Fibroblast of villous mesenchyme (primary cell): Measurements from ENCODE around the gene BANF2. TPM values are rescaled to one million over a fixed set of nuclear protein-coding genes. Genes with fewer than 3 reads are reported as not detected.

ENCODE experiments used
- DNase-seq: peaks from one replicate; pipeline ENCODE4 v3.0.0-alpha.2; 2010; ENCODE audit warnings: low read depth
- H3K4me3 ChIP-seq: 2 replicates; pipeline ENCODE4 v1.5.1; 2011; ENCODE audit warnings: low read depth, mild to moderate bottlenecking, low read length
- CTCF ChIP-seq: IDR thresholded peaks from 2 replicates; pipeline ENCODE4 v1.5.1; 2012; ENCODE audit warnings: low read depth, mild to moderate bottlenecking, low read length; ENCODE audit not compliant: insufficient read depth
- total RNA-seq: library from RNA; depleted of rRNA; stranded (reverse); fragments of >200 nt; gene quantifications from 2 replicates; pipeline ENCODE4 v1.2.3, GENCODE V29; 2012

BANF2 gene
- total RNA-seq, 1 donor = not detected

GRCh38 chr20:17741220-17741619 is 41.5 kb downstream of the BANF2 start:
- H3K4me3 ChIP-seq = no peak overlapping the region
- TF ChIP-seq CTCF = no peak
- no peak for DNase-seq

- DNase-seq = no peak
- H3K4me3 ChIP-seq = no peak overlapping the region
- no peak for TF ChIP-seq CTCF
Observed at GRCh38 chr20:17742731-17743130, 43.0 kb downstream of the BANF2 start.

- TF ChIP-seq CTCF = no peak
- no peak overlapping the region for H3K4me3 ChIP-seq
- no peak for DNase-seq
Observed at GRCh38 chr20:17743677-17744076, 43.9 kb downstream of the BANF2 start.

- TF ChIP-seq CTCF = no peak
- H3K4me3 ChIP-seq = no peak overlapping the region
- peak; percentile 86 for DNase-seq
Observed at GRCh38 chr20:17747431-17747846, 47.7 kb downstream of the BANF2 start.

- DNase-seq = no peak
- TF ChIP-seq CTCF = no peak
Observed at GRCh38 chr20:17748279-17748678, 48.5 kb downstream of the BANF2 start.

GRCh38 chr20:17749626-17749977 is 49.8 kb downstream of the BANF2 start:
- DNase-seq = no peak
- no peak for TF ChIP-seq CTCF
- H3K4me3 ChIP-seq = no peak overlapping the region

More at GRCh38 chr20:17748279-17748678, 48.5 kb downstream of the BANF2 start:
- H3K4me3 ChIP-seq = no peak overlapping the region

- no peak overlapping the region for H3K4me3 ChIP-seq
- TF ChIP-seq CTCF = no peak
- peak; percentile 59 for DNase-seq
Observed at GRCh38 chr20:17749978-17750721, 50.4 kb downstream of the BANF2 start.
